Natural killer cell (primary cell): ENCODE results near the gene SLC66A1. TPM values are rescaled to one million over a fixed set of nuclear protein-coding genes. Genes with fewer than 3 reads are reported as not detected.

Experiments used
- ATAC-seq, 3 donors: fragments of 150-1000 bp in 2 of 3; fragments of 200-7000 bp in 1 of 3; cut with Tn5 transposase; 1 replicate in 1 of 3; 2 replicates in 2 of 3; pipeline ENCODE4 v1.10.0; 2021; ENCODE audit warnings: mild to moderate bottlenecking in 2 of 3, moderate library complexity in 2 of 3
- DNase-seq, 2 donors: peaks; one replicate each; pipeline versions ENCODE4 v3.0.0 to v3.0.0-alpha.2; 2013 to 2021; ENCODE audit warnings: mixed read lengths in 1 of 2
- H3K27ac ChIP-seq: one replicate; pipeline ENCODE4 v1.5.1; 2013; ENCODE audit warnings: mild to moderate bottlenecking, low read length
- H3K27me3 ChIP-seq: one replicate; pipeline ENCODE4 v1.6.1; 2013; ENCODE audit warnings: low read length; ENCODE audit not compliant: control insufficient read depth, insufficient read depth
- H3K36me3 ChIP-seq: one replicate; pipeline ENCODE4 v1.6.1; 2013; ENCODE audit warnings: low read length; ENCODE audit not compliant: control insufficient read depth, insufficient read depth
- H3K4me1 ChIP-seq: one replicate; pipeline ENCODE4 v1.6.1; 2013; ENCODE audit warnings: low read length; ENCODE audit not compliant: control insufficient read depth, insufficient read depth
- H3K4me3 ChIP-seq: one replicate; pipeline ENCODE4 v1.5.1; 2013; ENCODE audit warnings: low read length
- H3K9me3 ChIP-seq: one replicate; pipeline ENCODE4 v1.6.1; 2013; ENCODE audit warnings: low read length; ENCODE audit not compliant: control insufficient read depth, insufficient read depth
- H3K27ac Mint-ChIP-seq, 2 donors: one replicate each; pipeline ENCODE4 v1.8.0; 2022; ENCODE audit warnings: mild to moderate bottlenecking in 2 of 2, mixed read lengths in 2 of 2, moderate library complexity in 1 of 2
- H3K27me3 Mint-ChIP-seq, 2 donors: one replicate each; pipeline ENCODE4 v1.8.0; 2022; ENCODE audit warnings: low read depth in 2 of 2, mixed read lengths in 2 of 2
- H3K36me3 Mint-ChIP-seq: one replicate; pipeline ENCODE4 v1.8.0; 2022; ENCODE audit warnings: mixed read lengths
- H3K4me1 Mint-ChIP-seq, 2 donors: one replicate each; pipeline ENCODE4 v1.8.0; 2022; ENCODE audit warnings: mixed read lengths in 2 of 2
- H3K4me3 Mint-ChIP-seq: one replicate; pipeline ENCODE4 v1.8.0; 2022; ENCODE audit warnings: mild to moderate bottlenecking, moderate library complexity, mixed read lengths
- H3K9me3 Mint-ChIP-seq, 2 donors: one replicate each; pipeline ENCODE4 v1.8.0; 2022; ENCODE audit warnings: mixed read lengths in 2 of 2
- CTCF ChIP-seq: fragments of 200-600 bp; IDR thresholded peaks from one replicate; pipeline ENCODE4 v1.8.0; 2022; ENCODE audit warnings: antibody characterized with exemption
- WGBS: methylation state at CpG from one replicate; pipeline ENCODE4 v1.1.7; 2013; ENCODE audit warnings: missing lambda C conversion rate; ENCODE audit not compliant: insufficient coverage; 5-methylcytosine and 5-hydroxymethylcytosine counted together
- intact Hi-C: fragments of 100-400 bp; cut with micrococcal nuclease; formaldehyde crosslinking; loops from one replicate; pipeline ENCODE4 v1.14.2; 2022
- total RNA-seq, 4 donors: library from RNA; stranded (reverse); fragments of 120-200 nt in 1 of 4; gene quantifications; one replicate each; pipeline versions ENCODE4 v1.2.3 to v1.2.4, GENCODE V29; 2013 to 2022

The SLC66A1 gene
- total RNA-seq, 3 donors from 2014 or later (not counting 1 experiment from before 2014, with no cell fraction given) = 5.8 to 8.5 (median 7.6) TPM

DNA sequence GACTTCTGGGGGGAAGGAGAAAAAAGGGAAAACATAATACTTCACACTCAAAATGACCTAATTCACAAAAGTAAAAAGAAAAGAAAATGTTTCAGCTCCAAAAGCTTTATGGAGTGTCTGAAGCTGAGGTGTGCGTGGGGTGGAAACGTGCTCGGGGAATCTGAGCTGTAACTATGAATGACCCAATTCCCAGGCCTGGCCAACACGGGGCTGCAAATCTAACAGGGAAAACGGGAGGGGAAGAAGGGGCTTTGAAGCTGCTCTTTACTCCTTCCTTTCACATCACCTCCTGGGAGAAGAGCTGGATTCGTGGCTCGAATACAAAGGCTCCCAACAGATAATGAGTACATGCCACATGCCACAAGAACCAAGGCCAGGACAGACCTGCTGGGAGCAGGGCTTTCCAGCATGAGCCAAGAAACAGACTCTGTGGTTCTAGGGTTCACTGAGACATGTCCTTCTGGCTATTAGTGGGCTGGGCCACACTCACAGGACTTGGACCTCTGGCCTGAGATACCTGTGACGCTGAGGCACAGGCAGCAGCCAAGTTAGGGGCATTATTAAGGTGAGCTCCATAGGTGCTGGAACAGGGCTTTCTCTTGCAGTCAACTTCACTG lies 51.5 kb downstream of the SLC66A1 start:
- Histone ChIP-seq H3K4me1 (peaks cover 9% of the 10 kb centered on the region), H3K27ac (no peak overlapping the region), H3K36me3 (peaks cover 2% of the 10 kb centered on the region), H3K4me3 (no peak overlapping the region), H3K27me3 (no peaks in the 10 kb centered on the region), H3K9me3 (no peaks in the 10 kb centered on the region)
- Mint-ChIP-seq H3K9me3 (no peaks in the 10 kb centered on the region), H3K4me3 (no peak overlapping the region), H3K27ac (peak overlapping the region; percentile 8 to 24), H3K27me3 (no peaks in the 10 kb centered on the region), H3K36me3 (no peaks in the 10 kb centered on the region), H3K4me1 (peaks cover 53 to 62% of the 10 kb centered on the region in 2 donors)
- intact Hi-C loops = no loop called here
- no peak for TF ChIP-seq CTCF
- ATAC-seq (no peak), DNase-seq (no peak)
- 98% methylated on average over 8 of the region's 8 CpGs for WGBS

DNA sequence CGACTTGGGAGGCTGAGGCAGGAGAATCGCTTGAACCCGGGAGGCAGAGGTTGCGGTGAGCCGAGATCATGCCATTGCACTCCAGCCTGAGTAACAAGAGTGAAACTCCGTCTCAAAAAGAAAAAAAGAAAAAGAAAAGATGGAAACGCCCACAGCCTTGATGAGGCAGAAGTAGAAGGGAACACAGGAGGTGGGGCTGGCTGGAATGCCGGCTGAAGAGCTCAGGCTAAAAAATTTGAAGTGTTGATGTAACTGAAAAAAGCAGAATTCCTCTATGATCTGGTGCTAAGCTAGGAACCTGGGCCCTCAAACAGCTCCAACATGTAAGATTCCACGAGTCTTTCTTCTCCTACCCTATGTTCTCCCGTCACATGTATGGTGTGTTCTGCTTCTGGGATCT lies 53.6 kb downstream of the SLC66A1 start:
- H3K4me3 ChIP-seq = no peak overlapping the region
- Mint-ChIP-seq H3K4me3 (no peak overlapping the region), H3K27ac (peak overlapping the region in 1 of 2 donors; percentile 58), H3K9me3 (no peaks in the 10 kb centered on the region), H3K27me3 (no peaks in the 10 kb centered on the region), H3K4me1 (peaks cover 41 to 56% of the 10 kb centered on the region in 2 donors), H3K36me3 (no peaks in the 10 kb centered on the region)
- no peak for DNase-seq
- intact Hi-C loops = no loop called here
- no peak for ATAC-seq
- WGBS = 91% methylated on average over 10 of the region's 10 CpGs
- no peaks in the 10 kb centered on the region for H3K9me3 ChIP-seq
- no peaks in the 10 kb centered on the region for H3K27me3 ChIP-seq
- no peaks in the 10 kb centered on the region for H3K4me1 ChIP-seq
- H3K27ac ChIP-seq = no peak overlapping the region
- H3K36me3 ChIP-seq = peaks cover 2% of the 10 kb centered on the region
- TF ChIP-seq CTCF = no peak

DNA sequence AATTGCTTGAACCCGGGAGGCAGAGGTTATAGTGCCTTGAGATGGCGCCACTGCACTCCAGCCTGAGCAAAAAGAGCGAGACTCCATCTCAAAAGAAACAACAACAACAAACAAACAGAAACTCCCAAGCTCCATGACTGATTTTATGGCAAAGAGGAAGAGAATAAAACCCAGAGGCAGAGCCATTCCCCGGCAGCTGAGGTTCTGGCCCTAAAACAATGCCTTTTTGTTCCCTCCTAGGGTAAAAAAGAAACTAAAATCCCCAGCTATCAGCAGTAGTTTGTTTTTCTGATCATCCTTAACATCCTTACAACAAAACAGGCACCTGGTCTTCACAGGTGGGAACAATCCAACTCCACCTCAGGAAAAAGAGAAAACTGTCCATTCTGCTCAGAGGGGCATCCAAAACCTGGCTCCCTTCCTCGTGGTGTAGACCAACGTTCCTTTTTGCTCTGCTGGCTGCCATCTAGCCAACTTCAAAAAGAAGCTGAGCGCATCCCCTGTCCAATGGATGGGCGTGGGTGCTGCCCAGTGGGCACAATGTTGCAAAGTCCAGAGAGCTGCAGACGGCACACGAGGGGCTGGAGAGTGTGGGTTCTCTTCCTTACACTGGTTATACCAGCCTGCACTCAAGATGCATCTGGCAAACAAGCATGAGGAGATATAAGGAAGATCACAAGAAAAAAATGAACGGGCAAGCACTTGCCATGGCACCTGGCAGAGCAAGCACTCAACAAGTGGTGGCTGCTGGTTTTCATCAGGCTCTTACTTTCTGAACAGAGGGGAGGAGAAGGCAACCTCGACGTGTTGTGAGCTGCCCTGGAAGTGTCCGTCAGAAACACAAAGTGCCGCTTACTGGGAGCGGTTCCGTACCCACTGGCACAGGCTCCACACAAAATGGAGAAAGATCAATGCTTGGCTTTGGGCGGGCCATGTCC lies 54.7 kb downstream of the SLC66A1 start:
- H3K4me3 Mint-ChIP-seq = no peak overlapping the region
- DNase-seq = no peak
- no peak for TF ChIP-seq CTCF
- Histone ChIP-seq H3K27me3 (no peaks in the 10 kb centered on the region), H3K27ac (no peak overlapping the region), H3K4me1 (no peaks in the 10 kb centered on the region), H3K4me3 (no peak overlapping the region), H3K9me3 (no peaks in the 10 kb centered on the region), H3K36me3 (peaks cover 2% of the 10 kb centered on the region)
- intact Hi-C loops = no loop called here
- WGBS = 96% methylated on average over 18 of the region's 18 CpGs
- peaks cover 37 to 49% of the 10 kb centered on the region in 2 donors for H3K4me1 Mint-ChIP-seq
- H3K27me3 Mint-ChIP-seq = no peaks in the 10 kb centered on the region
- H3K9me3 Mint-ChIP-seq = no peaks in the 10 kb centered on the region
- no peaks in the 10 kb centered on the region for H3K36me3 Mint-ChIP-seq
- no peak for ATAC-seq
- peak overlapping the region; percentile 58 to 69 for H3K27ac Mint-ChIP-seq
